HG02588 (cell line): ENCODE results near the gene AIG1.
"Not testable (repeated sequence)": the region's sequence is repeated elsewhere in the genome, so short reads cannot be mapped to it uniquely, and the experiment has no call there.

Experiments used
- ATAC-seq: cut with Tn5 transposase; IDR thresholded peaks from one replicate; pipeline ENCODE4 v1.9.1; 2021; ENCODE audit warnings: mild to moderate bottlenecking, moderate library complexity; ENCODE audit not compliant: unreplicated experiment

Gene AIG1

DNA sequence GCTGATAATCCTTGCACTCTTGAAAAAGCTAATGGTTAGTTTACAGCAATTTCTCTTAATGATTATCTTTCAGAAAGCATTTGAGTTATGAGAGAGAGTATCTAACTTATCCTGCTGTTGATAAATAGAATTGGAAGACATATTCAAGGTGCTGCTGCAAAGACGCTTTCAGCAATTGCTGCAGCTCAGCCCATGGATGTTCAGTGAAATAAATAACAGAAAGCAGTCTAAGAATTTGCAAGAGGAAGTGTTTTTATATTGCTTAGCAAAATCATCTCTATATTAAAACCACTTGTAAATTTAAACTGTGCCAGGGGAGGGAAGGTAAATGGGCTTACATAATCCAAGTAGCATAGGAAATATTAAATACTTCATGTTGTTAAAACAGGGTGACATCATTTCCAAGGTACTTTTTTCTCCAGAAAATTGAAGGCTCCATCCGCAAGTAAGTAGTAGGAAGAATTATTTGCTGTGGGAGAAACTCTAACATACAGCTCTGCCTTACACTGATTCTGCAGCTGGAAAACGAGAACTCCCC lies 201.3 kb downstream of the AIG1 start:
- no peak for ATAC-seq

DNA sequence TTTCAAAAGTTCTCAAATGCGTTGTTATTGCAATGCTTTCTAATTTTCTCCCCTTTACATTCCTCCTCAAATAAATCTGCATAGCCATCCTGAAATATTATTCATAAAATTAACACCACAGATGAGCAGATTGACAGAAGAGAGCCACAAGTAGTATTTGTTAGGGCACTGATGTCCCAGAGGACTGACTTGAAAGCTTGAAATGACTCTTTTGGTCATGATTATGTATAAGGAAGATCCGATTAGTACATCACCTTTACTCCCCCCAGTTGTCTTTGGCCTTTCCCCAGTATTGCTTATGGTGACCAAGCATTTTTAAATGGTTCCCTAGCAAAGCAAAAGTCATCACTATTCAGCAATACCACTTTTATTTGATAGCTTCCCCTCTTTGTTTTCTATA lies 202.2 kb downstream of the AIG1 start:
- peak; percentile 84 for ATAC-seq

DNA sequence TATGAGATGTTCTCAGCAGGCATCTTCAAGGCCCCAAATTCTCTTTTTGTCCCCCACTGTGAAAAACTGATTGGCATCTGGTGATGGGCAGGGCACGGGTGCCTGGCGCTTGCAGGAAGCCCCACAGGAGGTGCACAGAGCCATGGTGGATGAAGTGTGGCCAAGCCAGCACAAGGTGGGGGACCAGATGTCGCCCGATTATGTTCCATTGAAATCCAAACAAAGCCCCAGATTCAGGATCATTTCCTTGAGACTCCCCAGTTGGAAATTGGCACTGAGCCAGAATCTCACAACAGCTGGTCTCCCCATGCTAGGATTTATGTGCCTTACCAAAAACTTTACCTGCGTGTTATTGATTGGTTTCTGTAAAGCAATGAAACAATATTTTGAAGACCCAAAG lies 203.7 kb downstream of the AIG1 start:
- no peak for ATAC-seq

DNA sequence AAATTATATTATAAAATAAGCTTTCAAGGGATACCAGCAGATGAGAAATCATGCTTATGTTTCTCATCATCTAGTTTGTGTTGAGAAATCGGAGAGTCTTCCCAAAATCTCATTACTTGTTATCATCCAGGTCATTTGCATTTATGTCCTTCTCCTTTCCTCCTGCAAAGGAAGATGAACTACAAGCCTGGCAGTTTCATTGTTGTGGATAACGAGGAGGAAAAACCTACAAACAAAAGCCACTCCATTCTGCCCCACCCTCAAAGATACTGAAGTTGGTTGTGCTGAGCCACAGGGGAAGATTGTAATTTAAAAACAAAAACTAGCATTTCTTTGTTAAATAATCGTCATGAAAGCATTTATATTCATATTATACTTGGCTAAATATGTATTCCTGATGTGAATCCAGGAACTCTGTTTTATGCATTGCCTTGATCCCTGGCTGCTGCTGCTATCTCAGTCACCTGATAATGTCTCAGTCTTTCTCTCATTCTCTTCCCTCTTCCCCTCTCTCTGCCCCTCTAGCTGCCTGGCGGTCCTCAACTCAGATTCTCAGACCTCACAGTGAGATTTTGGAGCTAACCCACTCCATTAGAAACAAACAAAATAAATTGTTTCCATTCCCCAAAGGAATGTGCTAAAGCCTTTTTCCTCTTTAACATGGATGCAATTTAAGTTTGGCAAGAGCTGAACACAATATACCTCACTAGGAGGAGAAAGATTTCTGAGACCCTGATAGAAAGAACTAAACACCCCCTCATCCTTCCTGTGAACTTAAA lies 204.5 kb downstream of the AIG1 start:
- no peak for ATAC-seq

DNA sequence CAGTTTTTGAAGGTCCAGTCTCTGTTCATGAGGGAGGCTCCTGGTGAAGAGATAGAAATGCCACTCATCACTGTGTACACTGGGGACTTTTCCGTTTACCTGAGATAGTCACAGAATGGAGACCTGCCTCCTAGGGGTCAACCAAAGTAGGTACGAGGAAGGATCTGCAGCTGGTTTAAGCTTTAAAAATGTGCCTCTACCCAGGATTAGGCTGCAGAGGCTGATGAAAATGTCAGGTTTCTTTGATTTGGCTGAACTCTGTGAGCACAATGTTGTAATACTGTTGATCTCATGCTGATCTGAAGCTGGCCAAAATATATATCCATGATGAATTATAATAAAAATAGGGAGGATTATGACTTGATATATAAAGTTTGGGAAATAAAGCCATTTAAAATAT lies 207.1 kb downstream of the AIG1 start:
- ATAC-seq: no peak

DNA sequence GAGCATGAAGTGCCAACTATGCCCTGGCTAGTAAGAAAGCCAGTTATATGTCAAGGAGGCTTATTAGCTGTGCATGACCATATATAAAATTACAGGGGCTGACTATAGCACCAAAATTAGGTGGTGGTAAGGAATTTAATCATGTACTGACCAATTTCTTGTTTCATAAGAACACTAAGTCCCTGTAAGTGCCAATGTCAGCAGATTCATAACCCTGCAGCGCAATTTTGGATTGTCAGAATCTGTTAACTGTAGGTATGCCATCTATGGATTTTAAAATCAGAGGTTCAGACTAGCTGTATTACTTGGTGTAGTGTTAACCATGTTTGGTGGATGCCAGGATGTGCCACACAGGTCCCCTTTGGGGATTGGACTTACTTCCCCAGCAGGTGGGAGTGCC lies 207.8 kb downstream of the AIG1 start:
- no peak for ATAC-seq

DNA sequence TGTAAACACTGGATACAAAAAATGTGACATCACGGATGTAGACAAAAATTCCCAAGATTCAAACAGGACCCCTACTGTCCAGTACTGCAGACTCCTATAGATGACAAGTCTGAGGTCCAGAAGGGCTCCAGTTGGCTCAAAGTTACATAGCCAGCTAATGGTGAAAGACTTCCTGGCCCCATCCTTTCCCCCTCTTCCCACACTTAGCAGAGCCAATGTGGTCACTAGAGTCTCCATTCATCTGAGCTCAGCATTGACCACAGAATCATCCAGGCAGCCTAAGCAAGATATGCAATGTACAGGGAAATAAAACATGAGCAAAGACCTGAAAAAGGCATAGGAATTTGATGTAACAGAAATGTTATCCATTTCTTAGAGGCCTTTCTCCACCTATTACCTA lies 209.3 kb downstream of the AIG1 start:
- ATAC-seq: no peak

DNA sequence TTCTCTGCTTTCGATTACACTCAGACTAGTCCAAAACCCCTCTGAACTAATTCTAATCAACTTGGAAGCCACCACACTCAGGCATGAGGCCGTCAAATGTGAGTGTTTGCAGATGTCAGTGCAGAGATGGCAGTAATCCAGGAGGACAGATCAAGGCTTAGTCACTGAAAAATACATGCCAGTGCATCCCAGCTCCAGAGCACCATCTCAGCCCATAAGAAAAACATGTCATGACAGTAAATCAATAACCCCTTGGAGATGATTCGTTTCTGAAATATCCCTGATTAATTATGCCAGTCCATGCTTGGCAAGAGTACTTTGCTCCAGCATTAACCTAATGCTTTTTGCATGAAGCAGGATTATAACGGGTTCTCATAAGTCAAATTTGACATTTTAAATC lies 210.3 kb downstream of the AIG1 start:
- ATAC-seq: no peak

DNA sequence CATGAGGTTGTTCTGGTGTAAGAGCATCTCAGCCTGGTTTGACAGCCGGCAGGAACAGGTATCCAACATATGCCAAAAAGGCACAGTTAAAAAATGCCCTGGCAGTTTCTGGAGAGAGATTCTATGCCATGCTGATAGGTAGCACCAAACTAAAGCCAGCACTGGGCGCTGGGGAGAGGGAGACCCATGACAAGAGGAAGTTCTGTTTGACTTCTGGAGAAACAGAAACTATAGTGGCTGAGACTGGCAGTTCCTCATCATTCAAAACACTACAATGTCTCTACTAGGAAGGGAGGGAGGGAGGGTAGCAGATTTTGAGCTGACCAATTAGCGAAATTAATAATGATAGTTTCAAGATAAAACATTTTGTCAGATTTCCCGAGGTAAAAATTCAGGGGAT lies 215.7 kb downstream of the AIG1 start:
- peak; percentile 100 for ATAC-seq

DNA sequence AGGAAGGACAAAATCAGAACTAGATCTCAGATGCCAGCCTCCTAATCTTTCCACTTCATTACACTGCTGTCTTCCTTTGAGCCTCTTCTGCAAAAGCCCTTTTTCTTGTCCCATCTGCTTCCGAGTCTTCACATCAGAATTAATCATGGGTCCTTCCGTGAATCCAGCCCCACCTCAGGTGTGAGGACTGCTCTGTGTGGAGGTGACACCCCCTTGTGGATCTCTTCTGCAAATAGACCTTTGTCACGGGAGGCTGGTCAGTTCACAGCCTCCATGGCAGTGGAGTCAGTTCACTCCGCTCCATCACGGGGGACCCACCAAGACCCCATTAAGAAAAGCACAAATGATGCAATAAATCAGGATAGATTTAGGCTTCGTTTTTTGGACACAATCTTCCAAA lies 218.7 kb downstream of the AIG1 start:
- ATAC-seq: no peak

DNA sequence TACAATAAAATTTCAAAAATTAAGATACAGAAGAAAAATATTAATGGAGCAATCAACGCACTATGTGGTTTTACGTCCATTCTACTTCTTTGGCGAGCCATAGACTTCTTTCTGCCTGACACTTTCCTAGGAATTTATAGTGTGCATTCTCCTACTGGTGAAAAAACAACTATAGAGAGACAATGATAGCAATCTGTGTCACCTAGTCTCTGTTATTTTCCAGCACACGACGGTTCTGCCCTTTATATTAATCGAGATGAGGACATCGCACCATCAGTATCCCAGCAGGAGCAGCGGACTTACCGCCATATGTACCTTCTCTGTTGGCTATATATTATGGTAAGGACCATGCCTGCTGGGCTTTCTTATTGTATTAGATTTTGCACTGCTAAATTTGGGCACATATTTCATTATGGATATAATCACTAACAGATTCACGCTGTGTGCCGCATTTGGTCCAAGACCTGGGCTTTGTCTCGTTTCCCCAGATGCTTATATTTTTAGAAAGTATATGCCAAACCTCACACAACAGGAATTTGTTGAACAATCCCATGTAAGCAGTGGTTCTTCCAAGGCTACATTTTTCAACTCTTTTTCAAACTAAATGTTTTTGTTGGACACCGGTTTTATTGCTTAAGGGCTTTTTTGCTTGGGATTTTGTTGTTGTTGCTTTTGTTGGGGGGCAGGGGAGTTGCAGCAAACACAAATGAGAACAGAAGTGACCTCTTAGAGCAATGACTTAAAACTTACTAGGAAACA lies 223.4 kb downstream of the AIG1 start:
- ATAC-seq: no peak

DNA sequence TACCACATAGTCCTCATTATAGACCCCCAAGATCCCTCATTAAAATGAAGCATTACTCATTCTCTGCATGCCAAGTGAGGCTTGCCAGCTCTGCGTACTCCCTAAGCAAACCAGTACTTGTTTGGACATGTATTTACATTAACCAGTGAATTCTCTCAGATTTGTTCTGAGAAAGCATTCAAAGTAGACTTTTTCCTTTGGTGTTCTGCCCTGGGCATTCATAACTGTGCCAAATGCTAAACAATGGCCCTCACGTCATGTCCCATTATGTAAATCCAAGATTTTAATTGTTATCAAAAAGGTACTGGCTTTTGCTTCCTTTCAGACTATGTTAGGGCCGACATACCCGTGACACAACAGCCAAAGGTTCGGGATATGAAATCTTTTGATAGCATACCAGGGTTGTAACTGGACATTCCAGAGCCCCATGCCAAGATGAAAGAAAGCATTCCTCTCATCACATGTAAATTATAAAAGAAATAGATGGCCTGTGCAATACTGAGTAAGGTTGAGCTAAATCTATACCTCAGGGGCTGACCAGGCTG lies 225.6 kb downstream of the AIG1 start:
- no peak for ATAC-seq

DNA sequence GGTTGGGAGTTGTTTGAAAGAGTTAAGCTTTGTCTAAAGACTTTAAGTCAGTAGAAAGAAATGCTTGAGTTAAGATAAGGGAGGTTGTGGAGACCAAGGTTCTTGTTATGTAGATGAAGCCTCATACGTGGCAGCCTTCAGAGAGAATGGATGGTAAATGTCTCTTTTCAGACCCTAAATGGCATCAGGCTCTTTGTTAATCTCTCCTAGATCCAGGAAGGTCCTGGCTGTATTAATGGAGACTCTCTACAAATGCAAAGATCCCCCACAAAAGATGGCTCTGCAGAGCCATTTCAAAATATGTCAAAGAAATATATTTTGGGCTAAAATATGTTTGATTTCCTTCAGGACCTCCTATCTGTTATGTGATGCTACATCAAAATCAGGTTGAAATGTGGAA lies 228.2 kb downstream of the AIG1 start:
- no peak for ATAC-seq

DNA sequence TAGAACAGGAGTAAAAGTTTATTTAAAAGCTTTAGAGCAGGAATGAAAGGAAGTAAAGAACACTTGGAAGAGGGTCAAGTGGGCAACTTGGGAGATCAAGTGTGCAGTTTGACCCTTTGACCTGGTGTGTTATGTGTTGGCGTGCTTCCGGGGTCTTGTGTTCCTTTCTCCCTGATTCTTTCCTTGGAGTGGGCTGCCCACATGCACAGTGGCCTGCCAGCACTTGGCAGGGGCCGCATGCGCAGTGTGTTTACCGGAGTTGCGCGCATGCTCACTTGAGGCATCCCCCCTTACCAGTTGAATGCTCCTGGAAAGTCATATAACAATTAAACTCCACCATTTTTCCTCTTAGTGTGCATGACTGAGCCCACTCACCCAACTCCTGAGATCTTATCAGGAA lies 229.5 kb downstream of the AIG1 start:
- ATAC-seq: no peak

DNA sequence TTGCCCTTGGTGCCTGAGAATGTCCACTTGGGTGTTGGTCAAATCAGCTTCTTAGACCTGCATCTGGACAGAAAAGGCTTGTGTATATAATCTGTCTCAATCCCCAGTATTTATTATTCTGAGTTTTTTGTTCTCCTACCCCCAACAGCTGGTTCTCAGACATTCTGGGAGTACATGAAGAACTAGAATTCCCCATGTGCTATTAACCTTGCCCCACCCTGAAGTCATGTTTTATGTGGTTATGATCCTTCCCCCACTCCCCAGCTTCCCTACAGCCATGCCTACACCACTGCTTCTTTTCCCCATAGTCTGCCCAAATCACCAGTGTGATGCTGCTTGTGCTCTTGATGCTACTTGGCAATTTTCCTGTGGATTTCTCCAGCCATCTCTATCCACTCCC lies 232.8 kb downstream of the AIG1 start:
- no peak for ATAC-seq

DNA sequence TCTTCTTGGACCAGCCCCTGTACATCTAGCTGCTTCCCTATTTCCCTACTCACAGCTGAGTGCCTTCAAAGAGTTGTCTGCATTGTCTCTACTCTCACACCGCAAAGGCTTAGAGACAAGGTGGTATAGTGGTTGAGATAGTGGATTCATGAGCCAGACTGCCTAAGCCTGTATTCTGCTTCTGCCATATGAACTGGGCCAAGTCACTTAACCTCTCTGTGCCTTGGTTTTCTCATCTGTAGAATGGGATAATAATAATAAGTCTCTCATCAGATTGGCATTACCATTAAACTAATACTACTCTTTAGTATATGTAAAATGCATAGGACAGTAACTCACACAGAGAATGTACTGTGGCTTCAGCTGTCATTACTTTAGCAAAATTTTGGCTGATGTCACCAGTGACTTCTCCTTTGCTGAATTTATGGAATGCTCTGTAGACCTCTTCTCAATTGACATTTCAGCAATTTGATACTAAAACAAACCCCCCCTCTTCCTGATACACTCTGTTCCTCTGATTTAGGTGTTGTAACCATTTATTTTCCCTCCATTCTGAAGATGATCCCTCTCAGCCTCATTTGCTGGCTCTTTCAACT lies 233.7 kb downstream of the AIG1 start:
- no peak for ATAC-seq

DNA sequence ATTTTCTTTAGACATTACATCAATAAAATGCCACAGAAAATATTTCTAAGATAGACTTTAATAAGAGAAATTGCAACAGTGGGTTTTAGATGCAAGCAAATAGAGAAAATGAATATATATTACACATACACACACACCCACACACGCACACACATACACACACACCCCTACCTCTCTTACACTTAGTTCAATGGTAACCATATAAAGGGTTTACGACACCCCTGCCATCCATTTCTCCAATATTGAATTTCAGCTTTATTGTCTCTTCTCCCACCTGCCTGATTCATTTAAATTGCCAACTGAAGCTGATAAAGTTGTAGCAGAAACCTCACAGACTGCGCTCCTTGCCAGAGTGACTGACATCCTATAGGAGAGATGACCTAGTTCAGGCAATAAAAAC lies 235.2 kb downstream of the AIG1 start:
- no peak for ATAC-seq

DNA sequence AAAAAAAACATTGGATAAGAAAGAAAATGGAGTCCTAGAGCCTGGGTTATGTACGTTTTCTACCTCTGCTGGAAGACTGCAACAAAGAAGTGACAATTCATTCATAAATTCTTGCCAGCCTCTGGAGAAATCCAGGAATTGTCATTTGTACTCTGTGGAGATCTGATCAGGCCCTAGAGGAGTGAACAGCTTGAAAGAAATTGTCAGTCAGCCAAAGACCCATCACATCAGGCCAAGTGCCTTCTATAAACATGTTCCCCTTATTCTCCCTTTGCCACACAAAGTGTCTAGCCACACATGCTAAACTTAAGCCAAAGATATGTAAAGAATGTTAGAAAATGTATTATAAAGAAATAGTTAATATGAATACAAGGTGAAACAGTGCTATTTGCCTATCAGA lies 237.4 kb downstream of the AIG1 start:
- ATAC-seq: no peak

DNA sequence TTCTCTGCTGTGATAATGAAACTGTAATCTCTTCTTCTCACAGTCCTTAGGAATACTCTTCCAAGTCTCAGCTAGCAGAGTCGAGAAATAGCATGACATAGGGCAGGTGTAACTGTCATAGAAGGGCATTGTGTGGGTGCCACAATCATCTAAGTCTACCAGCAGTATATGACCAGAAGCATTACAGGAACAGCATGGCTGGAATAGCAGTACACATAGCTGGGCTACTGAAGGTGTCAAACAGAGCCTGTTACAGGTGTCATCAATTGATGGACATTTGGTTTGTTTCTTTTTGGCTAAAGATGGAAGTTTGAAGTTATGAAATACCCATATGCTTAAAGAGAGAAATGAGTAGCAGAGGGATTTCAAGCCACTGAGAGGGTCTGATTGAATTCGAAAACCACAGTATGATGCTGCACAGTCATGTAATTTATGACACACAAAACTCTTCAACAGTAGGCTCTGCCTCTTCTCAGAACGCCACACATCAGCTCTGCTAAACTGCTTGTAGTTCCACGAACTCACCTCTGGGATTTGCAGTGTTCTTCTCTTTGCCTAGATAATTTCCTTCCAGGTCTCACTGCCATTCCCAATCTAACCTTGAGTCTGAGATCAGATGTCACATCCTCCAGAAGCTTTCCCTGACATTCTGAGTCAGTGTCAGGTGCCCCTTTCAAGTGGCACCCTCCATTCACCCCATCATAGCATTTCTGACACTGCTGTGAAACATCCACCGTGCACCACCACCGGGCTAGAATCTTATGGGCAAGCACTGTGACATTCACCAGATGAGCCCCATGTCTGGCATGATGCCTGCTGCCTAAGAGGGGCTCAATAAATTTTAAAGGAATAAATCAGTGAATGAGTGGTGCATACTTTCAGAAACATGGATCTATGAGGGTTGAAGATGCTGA lies 238.8 kb downstream of the AIG1 start:
- ATAC-seq: peak; percentile 87

DNA sequence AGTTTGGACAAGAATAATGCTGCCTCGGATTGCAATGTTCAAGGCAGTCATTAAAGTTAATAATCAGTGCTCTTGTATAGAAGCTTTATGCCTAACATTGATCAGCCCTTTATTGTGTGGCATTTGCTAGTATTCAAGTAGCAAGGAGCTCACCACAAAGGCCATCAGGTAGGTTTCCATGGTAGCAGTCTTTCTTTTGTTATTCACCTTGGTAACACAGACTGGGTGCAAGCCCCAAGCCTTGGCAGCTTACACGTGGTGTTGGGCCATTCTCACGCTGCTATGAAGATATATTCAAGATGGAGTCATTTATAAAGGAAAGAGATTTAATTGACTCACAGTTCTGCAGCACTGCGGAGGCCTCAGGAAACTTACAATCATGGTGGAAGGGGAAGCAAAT lies 240.5 kb downstream of the AIG1 start:
- no peak for ATAC-seq

DNA sequence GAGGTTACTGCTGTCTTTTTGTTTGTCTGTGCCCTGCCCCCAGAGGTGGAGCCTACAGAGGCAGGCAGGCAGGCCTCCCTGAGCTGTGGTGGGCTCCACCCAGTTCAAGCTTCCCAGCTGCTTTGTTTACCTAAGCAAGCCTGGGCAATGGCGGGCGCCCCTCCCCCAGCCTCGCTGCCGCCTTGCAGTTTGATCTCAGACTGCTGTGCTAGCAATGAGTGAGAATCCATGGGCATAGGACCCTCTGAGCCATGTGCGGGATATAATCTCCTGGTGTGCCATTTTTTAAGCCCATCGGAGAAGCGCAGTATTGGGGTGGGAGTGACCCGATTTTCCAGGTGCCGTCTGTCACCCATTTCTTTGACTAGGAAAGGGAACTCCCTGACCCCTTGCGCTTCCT lies 247.1 kb downstream of the AIG1 start:
- not testable (repeated sequence) for ATAC-seq
